MCF 10A (cell line): Measurements from ENCODE around the gene SURF1. TPM values are rescaled to one million over a fixed set of nuclear protein-coding genes. Genes with fewer than 3 reads are reported as not detected.

Source experiments
- BruUV-seq: library from RNA; stranded (reverse); fragments of 400-500 nt; replicated peaks from 2 replicates; lab custom pipeline; 2021; lab: Mats Ljungman, UMichigan
- CTCF ChIA-PET: fragments of 300-600 bp; sonication (Branson Sonifier 250); formaldehyde crosslinking; extraction: SDS; loops from one replicate; lab custom pipeline; 2021; ENCODE audit warnings: antibody characterized with exemption, inconsistent platforms; lab: Yijun Ruan, JAX
- POLR2A ChIA-PET: fragments of 300-600, 350-650 bp; sonication (Branson Sonifier 250); formaldehyde crosslinking; extraction: SDS; loops from one replicate; lab custom pipeline; 2020; ENCODE audit warnings: antibody characterized with exemption, inconsistent platforms; lab: Yijun Ruan, JAX
- DNase-seq: peaks from one replicate; pipeline ENCODE4 v3.0.0-alpha.2; 2018; ENCODE audit not compliant: unreplicated experiment
- H3K27ac Mint-ChIP-seq: one replicate; pipeline ENCODE4 v1.8.0; 2022; ENCODE audit warnings: mild to moderate bottlenecking, low read depth, mixed read lengths; ENCODE audit not compliant: unreplicated experiment
- H3K27me3 Mint-ChIP-seq: one replicate; pipeline ENCODE4 v1.8.0; 2022; ENCODE audit warnings: mixed read lengths; ENCODE audit not compliant: insufficient read depth, unreplicated experiment
- H3K36me3 Mint-ChIP-seq: one replicate; pipeline ENCODE4 v1.8.0; 2022; ENCODE audit warnings: mild to moderate bottlenecking, moderate library complexity, mixed read lengths; ENCODE audit not compliant: insufficient read depth, unreplicated experiment
- H3K4me1 Mint-ChIP-seq: one replicate; pipeline ENCODE4 v1.8.0; 2022; ENCODE audit warnings: mixed read lengths; ENCODE audit not compliant: insufficient read depth, unreplicated experiment
- H3K4me3 Mint-ChIP-seq: one replicate; pipeline ENCODE4 v1.8.0; 2022; ENCODE audit warnings: mild to moderate bottlenecking, moderate library complexity, mixed read lengths; ENCODE audit not compliant: unreplicated experiment
- H3K9me3 Mint-ChIP-seq: one replicate; pipeline ENCODE4 v1.8.0; 2022; ENCODE audit warnings: mixed read lengths; ENCODE audit not compliant: unreplicated experiment
- intact Hi-C: fragments of 100-400 bp; cut with micrococcal nuclease; formaldehyde crosslinking; loops from 2 replicates; pipeline ENCODE4 v1.14.1; 2022
- total RNA-seq: library from RNA; stranded (reverse); gene quantifications from 2 replicates; pipeline ENCODE4 v1.2.3, GENCODE V29; 2022
- TF ChIP-seq, protein P1 (sequence below): fragments of 200-600 bp; IDR thresholded peaks from one replicate; pipeline ENCODE4 v1.8.0; 2022; ENCODE audit warnings: antibody characterized with exemption, mild to moderate bottlenecking; ENCODE audit not compliant: unreplicated experiment

The SURF1 gene
- total RNA-seq, 1 experiment from 2014 or later: 31.2 TPM

GRCh38 chr9:133360400-133361393 lies 4.4 kb upstream of the SURF1 start:
- Mint-ChIP-seq H3K27ac (no peak overlapping the region), H3K9me3 (no peaks in the 10 kb centered on the region), H3K27me3 (no peaks in the 10 kb centered on the region), H3K4me1 (peaks cover 18% of the 10 kb centered on the region), H3K4me3 (no peak overlapping the region), H3K36me3 (peaks cover 63% of the 10 kb centered on the region)
- no TSS peak for BruUV-seq
- POLR2A ChIA-PET: interaction anchor here (1.2 to 2.0 kb wide), 2 partner anchors 12 to 16 kb away, joined by 3 to 7 read pairs; partner anchors contain the start of genes MED22, RPL7A and STKLD1
- CTCF ChIA-PET: interaction anchor here (0.6 kb wide), 1 partner anchor 102 kb away, joined by 3 read pairs; no protein-coding TSS in a partner anchor
- TF ChIP-seq, protein P1, sequence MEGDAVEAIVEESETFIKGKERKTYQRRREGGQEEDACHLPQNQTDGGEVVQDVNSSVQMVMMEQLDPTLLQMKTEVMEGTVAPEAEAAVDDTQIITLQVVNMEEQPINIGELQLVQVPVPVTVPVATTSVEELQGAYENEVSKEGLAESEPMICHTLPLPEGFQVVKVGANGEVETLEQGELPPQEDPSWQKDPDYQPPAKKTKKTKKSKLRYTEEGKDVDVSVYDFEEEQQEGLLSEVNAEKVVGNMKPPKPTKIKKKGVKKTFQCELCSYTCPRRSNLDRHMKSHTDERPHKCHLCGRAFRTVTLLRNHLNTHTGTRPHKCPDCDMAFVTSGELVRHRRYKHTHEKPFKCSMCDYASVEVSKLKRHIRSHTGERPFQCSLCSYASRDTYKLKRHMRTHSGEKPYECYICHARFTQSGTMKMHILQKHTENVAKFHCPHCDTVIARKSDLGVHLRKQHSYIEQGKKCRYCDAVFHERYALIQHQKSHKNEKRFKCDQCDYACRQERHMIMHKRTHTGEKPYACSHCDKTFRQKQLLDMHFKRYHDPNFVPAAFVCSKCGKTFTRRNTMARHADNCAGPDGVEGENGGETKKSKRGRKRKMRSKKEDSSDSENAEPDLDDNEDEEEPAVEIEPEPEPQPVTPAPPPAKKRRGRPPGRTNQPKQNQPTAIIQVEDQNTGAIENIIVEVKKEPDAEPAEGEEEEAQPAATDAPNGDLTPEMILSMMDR: no peak
- no peak for DNase-seq
- intact Hi-C loops: no loop called here

DNA sequence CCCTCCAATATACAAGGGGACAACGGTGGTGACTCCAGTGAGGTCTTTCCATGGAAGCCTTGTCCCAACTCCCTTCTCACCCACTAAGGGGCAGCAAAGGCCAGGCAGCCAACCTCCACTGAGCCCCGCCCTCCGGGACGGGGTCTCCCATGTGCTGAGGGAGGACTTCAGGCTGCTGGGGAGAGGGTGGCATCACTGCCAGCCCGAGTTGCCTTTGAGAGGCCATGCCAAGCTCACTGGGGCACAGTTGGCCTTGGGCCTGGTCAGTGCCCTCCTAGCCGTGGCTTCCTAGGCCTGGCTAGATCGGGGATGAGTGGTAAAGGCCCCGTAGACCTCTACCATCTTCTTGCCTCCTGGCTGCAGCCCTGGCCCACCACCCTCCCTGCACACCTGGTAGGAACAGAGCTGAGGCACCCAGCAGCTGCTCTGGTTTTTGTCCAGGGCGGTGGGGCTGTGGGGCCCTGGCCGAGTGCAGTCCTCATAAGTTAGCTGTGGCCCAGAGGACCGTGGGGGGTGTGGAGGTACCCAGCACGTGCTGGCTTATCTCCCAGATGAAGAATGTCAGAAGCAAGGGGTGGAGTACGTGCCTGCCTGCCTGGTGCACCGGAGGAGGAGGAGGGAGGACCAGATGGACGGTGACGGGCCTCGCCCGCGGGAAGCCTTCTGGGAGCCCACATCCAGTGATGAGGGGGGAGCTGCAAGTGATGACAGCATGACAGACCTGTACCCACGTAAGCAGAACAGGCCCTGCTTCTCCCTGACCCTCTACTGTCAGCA lies 3.3 kb upstream of the SURF1 start:
- BruUV-seq: no TSS peak
- ChIA-PET POLR2A (interaction anchor here (2.0 to 4.1 kb wide), 2 partner anchors 11 to 12 kb away, joined by 7 to 48 read pairs; partner anchors contain the start of genes MED22 and RPL7A), CTCF (interaction anchor here (1.0 kb wide), 2 partner anchors 11 to 15 kb away, joined by 3 to 5 read pairs; no protein-coding TSS in a partner anchor)
- Mint-ChIP-seq H3K9me3 (no peaks in the 10 kb centered on the region), H3K4me1 (peaks cover 18% of the 10 kb centered on the region), H3K4me3 (no peak overlapping the region), H3K27me3 (no peaks in the 10 kb centered on the region), H3K27ac (no peak overlapping the region), H3K36me3 (peaks cover 55% of the 10 kb centered on the region)
- DNase-seq: peak; percentile 23
- intact Hi-C loops: no loop called here
- TF ChIP-seq, protein P1: no peak

GRCh38 chr9:133357656-133358055 lies 1.4 kb upstream of the SURF1 start:
- no TSS peak for BruUV-seq
- intact Hi-C loops: no loop called here
- Mint-ChIP-seq H3K27ac (no peak overlapping the region), H3K4me3 (peak overlapping the region; percentile 78), H3K4me1 (peaks cover 18% of the 10 kb centered on the region), H3K36me3 (peaks cover 53% of the 10 kb centered on the region), H3K9me3 (no peaks in the 10 kb centered on the region), H3K27me3 (no peaks in the 10 kb centered on the region)
- POLR2A ChIA-PET: interaction anchor here (0.7 to 4.2 kb wide), 6 partner anchors 10 to 619 kb away, joined by 3 to 65 read pairs (median 21); partner anchors contain the start of genes MED22, RPL7A and STKLD1
- CTCF ChIA-PET: interaction anchor here (0.6 to 1.0 kb wide), 4 partner anchors 9 to 105 kb away, joined by 3 to 4 read pairs (median 3); no protein-coding TSS in a partner anchor
- TF ChIP-seq, protein P1: no peak
- no peak for DNase-seq
